Amniotic epithelial cell (primary cell): ENCODE measurements around the gene NUDT14.

Source experiments
- DNase-seq: peaks from one replicate; pipeline ENCODE4 v3.0.0-alpha.2; 2010; ENCODE audit warnings: low read depth

NUDT14 gene

DNA sequence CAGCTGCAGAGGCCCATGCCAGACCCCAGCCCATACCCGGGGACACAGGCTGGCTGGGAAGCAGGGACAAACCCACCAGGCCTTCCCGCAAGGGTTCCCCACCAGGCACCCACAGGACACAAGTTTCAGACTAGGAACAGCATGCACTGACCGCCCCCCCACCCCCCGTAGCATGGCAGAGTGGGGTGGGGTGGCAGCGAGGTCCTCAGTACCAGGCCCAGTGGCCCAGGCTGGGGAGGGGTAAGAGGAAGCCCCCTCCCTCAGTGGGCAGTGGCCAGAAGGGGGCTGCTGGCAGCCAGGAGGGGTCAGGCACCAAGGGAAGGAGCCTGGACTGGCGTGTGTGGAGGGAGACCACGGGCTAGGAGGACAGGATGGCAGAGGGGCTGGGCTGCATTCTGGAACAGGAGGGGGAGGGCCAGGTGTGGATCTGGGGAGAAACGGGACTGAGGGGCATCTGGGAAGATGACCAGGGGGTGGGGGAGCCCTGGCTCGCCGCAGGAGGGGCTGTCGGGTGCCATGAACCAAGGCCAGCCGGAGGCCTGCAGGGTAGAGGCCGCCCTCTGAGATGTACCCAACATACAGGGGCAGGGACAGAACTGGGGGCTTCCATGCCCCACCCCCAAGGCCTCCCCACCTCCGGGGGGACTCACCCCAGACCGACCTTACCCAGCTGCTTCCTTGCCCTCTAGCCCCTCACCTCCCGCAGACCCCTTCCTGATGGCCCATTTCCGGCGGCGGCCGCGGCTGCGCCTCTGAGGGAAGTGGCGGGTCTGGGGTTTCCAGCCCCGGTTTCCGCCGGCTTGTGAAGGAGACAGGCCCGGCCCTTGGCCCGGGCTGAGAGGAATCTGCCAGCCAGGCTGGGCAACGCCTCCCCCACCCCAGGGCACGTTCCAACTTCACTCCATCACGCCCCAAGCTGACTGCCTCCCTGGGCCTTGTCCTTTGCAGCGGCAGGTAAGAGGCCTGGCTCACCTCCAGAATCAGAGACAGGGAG is 6.9 kb downstream of the NUDT14 start:
- DNase-seq: no peak

- no peak for DNase-seq
Measured at GRCh38 chr14:105173145-105173544, 8.0 kb downstream of the NUDT14 start.

DNA sequence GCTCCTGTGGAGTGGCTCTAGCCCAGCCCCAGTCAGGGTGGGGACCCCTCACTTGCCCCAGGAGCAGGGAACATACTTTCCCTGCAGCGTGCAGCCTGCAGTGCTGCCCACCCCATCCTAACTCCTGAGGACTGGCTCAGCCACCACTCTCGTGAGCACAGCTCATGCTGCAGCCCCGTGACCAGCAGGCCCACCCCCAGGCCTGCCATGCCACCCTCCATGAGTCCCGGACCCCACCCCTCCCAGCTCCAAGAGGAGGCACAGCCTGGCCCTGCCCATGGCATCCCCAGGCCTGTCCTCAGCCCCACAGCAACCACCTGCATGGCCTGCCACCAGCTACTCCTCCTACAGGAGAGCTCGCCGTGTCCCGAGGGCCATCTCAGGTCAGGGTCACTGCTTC is 8.6 kb downstream of the NUDT14 start:
- DNase-seq: no peak

DNA sequence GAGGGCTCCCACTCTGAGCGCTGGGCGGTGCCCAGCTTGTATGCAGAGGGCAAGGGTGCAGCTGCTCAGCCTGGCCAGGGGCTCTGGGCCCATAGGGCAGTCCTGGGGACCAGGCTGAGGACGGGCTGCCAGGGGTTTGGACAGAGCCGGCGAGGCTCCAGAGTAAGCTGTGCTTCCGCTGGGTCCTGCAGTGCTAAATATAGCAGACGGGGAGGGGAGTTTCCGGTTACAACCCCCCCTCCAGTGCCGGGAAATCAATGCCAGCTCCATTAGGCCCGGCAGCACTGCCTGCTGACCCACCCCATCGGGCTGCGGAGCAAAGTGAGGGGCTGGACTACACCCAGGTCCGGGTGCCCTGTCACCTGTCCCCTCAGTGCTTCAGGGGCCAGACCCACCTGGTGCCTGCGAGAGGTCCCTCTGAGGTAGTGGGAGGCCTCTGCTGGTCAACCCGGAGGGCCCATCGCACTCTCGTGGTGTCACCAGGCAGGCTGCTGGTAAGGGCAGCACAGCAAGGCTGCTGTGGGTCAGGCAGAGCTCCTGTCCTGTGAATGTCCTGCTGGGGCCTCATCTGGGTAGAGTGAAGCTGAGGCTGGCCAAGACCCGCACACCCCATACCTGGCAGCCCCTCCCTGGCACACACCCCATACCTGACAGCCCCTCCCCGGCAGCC is 10.0 kb downstream of the NUDT14 start:
- no peak for DNase-seq

GRCh38 chr14:105169776-105170655 is 11.1 kb downstream of the NUDT14 start:
- DNase-seq: no peak

- no peak for DNase-seq
Measured at GRCh38 chr14:105168979-105169507, 12.1 kb downstream of the NUDT14 start.

- peak; percentile 22 for DNase-seq
Measured at GRCh38 chr14:105168496-105168978, 12.6 kb downstream of the NUDT14 start, which contains the start of gene JAG2. Gene JAG2 (minus strand): TSS chr14:105168776. CDS start chr14:105168420, 356 bp downstream.

GRCh38 chr14:105168093-105168420 is 13.1 kb downstream of the NUDT14 start:
- no peak for DNase-seq

DNA sequence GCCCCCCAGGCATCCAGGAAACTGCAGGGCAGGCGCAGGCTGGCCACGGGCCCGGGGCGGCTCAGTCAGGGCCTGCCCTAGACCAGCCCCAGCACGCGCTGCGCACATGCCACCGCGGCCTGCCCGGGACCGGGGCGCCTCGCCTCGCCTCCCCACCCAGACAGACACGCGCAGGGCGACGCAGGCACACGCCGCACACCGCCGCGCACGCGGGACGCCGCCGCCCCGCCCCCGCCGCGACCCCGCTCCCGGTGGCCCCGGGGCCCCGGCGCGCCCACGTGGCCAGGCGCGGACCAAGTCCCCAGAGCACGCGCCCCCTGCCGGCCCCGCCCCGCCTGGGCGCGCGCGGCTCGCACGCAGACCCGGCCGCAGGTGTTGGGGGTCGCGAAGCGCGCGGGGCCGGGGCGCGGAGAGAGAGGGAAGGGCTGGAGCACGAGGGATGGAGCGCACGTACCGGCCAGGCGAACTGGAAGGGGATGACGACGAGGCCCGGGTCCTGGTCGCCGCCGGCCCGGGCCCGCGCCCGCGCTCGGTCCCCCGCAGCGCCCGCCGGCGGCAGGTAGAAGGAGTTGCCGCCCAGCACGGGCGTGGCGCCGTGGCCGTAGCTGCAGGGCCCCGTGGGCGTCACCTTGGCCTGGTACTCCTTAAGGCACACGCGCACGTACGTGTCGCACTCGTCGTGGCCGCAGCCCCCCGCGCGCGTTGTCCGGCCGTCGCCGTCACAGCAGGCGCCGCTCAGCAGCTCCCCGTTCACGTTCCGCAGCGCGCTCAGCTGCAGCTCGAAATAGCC is 13.6 kb downstream of the NUDT14 start:
- no peak for DNase-seq

GRCh38 chr14:105166571-105167302 is 14.4 kb downstream of the NUDT14 start:
- no peak for DNase-seq

DNA sequence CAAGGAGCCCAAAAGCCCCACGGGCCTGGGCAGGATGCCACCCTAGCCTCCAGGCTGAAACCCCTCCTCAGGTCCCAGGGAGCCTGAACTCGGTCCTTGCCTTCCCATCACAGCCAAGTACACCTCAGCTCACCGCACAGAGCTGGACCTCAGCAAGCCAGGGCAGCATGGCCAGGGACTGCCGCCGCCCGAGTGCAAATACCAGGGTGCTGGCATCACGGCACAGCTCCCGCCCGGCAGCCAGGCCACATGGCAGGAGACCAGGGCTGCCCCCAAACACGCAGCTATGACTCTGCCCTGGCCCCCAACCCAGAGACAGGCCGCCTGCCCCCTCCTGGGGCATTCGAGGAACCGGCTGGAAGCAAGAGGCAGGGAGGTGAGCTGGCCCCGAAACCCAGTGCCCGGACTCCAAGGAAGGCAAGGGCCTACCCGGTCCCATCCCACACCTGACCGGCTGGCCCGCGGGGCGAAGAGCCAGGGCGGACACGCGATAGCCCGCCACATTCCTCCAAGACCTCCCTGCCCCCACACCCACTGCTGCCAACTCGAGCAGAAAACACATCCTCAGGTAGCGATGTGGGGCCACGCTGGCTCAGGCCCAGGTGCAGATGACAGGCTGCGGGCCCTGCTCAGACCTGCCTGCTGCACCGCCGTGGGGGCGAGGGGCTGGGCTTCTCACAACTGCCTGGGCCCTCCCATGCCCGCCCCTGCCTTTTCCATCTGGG is 15.2 kb downstream of the NUDT14 start:
- no peak for DNase-seq

DNA sequence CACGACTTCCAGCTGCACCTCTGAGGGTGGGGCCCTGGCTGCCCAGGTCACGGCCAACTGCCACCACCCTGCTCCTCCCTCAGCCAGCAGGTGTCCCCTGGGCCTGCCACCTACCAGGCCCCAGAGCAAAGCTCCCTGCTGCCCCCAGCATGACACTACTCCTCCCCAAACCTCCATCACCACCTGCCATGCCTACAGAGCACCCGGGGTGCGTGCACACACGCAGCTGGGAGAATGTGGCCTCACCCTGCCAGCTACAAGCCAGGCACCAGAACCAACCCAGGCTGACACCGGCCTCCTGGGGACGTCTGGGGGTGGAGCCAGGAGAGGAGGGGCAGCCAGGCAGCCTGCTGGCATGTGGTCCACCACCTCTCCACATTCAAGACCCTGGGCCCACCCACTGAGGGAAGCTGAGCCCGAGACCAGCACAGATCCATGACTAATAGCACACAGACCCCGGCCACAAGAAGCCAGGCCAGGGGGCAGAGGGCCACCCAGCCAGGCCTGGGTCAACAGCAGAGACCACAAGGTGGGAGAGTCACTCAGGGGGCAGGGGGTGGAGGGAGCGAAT is 15.9 kb downstream of the NUDT14 start:
- no peak for DNase-seq

DNA sequence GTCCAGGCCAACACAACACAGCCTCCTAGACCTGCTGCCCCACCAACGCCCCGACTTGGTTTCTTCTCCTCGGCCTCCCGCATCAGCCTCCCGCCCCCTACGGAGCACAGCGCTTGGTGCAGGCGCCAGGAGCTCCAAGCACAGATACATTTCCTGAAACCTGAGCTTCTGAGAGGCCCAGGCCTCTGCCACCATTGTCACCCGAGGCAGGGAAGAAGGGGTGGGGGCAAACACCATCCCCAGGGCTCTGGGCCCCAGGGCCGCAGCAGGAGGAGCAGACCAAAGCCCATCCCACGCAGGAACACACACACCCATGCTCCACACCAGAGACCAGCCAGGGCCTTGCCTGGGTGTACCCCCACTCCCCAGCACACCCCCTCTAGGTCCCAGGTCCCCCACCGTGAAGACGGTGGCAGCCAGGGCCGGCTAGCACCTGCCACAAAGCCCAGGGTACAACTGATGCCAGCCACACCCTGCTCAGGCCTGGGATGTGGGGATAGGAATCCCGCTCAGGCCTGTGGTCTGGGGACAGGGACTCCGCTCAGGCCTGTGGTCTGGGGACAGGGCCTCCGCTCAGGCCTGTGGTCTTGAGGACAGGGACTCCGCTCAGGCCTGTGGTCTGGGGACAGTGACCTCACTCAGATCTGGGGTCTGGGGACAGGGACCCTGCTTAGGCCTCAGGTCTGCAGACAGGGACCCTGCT is 17.9 kb downstream of the NUDT14 start:
- DNase-seq: no peak

DNA sequence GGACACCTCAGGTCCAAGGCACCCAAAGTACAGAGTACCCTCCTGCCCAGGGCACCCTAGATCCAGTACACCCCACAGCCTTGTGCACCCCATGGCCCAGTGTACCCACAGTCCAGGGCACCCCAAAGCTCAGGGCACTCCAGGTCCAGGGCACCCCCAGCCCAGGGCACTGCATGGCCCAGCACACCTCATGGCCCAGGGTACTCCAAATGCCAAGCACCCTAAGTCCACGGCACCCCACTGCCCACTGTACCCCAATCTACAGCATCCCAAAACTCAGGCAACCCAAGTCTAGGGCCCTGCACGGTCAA is 18.5 kb downstream of the NUDT14 start:
- no peak for DNase-seq

- DNase-seq: no peak
Measured at GRCh38 chr14:105161964-105162668, 19.0 kb downstream of the NUDT14 start.

- no peak for DNase-seq
Measured at GRCh38 chr14:105161309-105161708, 19.8 kb downstream of the NUDT14 start.

DNA sequence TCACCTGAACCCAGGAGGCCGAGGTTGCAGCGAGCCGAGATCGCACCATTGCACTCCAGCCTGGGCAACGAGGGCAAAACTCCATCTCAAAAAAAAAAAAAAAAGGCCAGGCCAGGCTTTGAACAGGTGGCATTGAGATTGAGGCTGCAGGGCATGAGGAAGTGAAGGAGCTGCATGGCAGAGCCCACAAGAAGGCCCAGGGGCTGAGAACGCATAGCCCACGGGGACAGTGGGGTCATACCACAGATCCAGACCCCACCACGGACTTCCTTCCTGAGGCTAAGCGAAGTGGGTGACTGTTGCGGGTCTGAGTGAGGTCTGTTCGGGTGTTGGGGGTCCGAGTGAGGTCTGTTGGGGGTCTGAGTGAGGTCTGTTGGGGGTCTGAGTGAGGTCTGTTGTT is 20.3 kb downstream of the NUDT14 start:
- DNase-seq: no peak

DNA sequence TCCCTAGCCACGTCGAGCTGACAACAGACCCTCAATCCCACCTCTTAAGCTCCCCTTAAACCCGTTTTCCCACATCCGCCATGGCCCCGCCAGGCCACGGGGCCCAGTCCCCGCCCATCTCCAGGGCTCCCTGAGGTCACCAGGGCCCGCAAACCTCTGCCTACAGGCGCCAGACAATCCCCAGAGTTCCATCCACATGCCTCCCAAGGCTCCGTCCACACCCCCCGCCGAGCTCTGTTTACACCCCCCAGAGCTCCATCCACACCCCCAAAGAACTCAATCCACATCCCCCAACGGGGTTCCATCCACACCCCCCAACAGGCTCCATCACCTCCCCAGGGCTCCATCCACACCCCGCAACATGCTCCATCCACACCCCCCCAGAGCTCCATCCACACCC is 21.8 kb downstream of the NUDT14 start:
- no peak for DNase-seq
